ENCODE measurements around the gene GRAP. TPM values are rescaled to one million over a fixed set of nuclear protein-coding genes. Genes with fewer than 3 reads are reported as not detected.

GRAP gene
- total RNA-seq, 4 donors from 2014 or later, result 5.5 to 19.8 (median 10.5) TPM

GRCh38 chr17:19013806-19014627, 32.7 kb downstream of the GRAP start:
- no peaks in the 10 kb centered on the region for H3K36me3 ChIP-seq
- H3K9me3 ChIP-seq, result no peaks in the 10 kb centered on the region
- no peak for TF ChIP-seq CTCF (IDR thresholded peaks at IDR 0.05)
- H3K4me3 ChIP-seq (replicated peaks in 1 of 3), result no peak overlapping the region
- DNase-seq, result no peak
- H3K4me1 ChIP-seq, result no peaks in the 10 kb centered on the region
- no peaks in the 10 kb centered on the region for H3K27me3 ChIP-seq
- H3K27ac ChIP-seq, result no peak overlapping the region
- 86 to 93% methylated on average over 9 to 11 of the region's 11 CpGs for WGBS, 2 donors
- intact Hi-C loops (cut with DNase I), result no loop called here

- H3K36me3 ChIP-seq, result no peaks in the 10 kb centered on the region
- WGBS, 2 donors, result 92 to 100% methylated on average over 2 to 12 of the region's 12 CpGs
- intact Hi-C loops (cut with DNase I), result no loop called here
These were observed 33.5 kb downstream of the GRAP start for GRCh38 chr17:19013226-19013625.

GRCh38 chr17:19012171-19013080, 34.3 kb downstream of the GRAP start:
- Histone ChIP-seq H3K4me3 (replicated peaks in 1 of 3) (no peak overlapping the region), H3K27me3 (no peaks in the 10 kb centered on the region), H3K9me3 (no peaks in the 10 kb centered on the region), H3K27ac (no peak overlapping the region), H3K4me1 (no peaks in the 10 kb centered on the region), H3K36me3 (no peaks in the 10 kb centered on the region)
- intact Hi-C loops (cut with DNase I), result no loop called here
- 93 to 94% methylated on average over 16 to 17 of the region's 22 CpGs for WGBS, 2 donors
- no peak for DNase-seq
- no peak for TF ChIP-seq CTCF (IDR thresholded peaks at IDR 0.05)
- no peak for TF ChIP-seq POLR2A (IDR thresholded peaks at IDR 0.05)

More at GRCh38 chr17:19013226-19013625, 33.5 kb downstream of the GRAP start:
- no peak for DNase-seq
- Histone ChIP-seq H3K4me3 (replicated peaks in 1 of 3) (no peak overlapping the region), H3K4me1 (no peaks in the 10 kb centered on the region), H3K27me3 (no peaks in the 10 kb centered on the region), H3K9me3 (no peaks in the 10 kb centered on the region), H3K27ac (no peak overlapping the region)
- TF ChIP-seq CTCF (IDR thresholded peaks at IDR 0.05) (no peak), POLR2A (IDR thresholded peaks at IDR 0.05) (no peak)

- Histone ChIP-seq H3K36me3 (no peaks in the 10 kb centered on the region), H3K4me3 (replicated peaks in 1 of 3) (no peak overlapping the region), H3K27me3 (no peaks in the 10 kb centered on the region), H3K4me1 (no peaks in the 10 kb centered on the region), H3K27ac (no peak overlapping the region), H3K9me3 (no peaks in the 10 kb centered on the region)
- TF ChIP-seq POLR2A (IDR thresholded peaks at IDR 0.05), result no peak
- no peak for TF ChIP-seq CTCF (IDR thresholded peaks at IDR 0.05)
- 84% methylated on average over 6 of the region's 6 CpGs for WGBS, 2 donors
- intact Hi-C loops (cut with DNase I), result no loop called here
- no peak for DNase-seq
These were observed 35.2 kb downstream of the GRAP start for GRCh38 chr17:19011581-19011980.
